Measurements from ENCODE around the gene MPZ.

DNA sequence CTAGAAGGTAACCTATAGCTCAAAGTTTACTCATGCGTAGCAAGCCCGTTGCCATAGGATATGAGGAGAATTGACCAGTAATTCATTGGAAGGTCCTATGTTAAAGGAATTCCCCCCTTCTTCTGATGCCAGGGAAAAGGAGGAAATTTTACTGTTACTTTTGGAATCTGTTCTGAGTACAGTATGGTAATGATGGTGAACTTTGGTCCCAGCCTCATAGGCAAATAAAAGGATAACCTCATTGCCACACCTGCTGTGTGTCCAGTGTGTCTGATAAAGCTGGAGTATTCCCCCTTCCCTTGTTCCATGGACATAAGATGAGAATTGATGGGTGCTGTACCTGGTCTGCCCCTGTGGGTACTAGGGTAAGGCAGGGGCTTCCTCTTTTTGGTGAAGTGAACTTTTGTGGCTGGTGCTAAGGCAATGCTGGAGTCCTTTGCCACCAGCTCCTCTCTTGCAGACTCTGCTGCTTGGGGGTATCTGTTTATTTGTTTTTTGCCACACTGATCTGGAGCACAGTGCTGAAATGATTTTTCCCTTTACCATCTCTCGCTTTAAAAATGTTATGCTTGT, 22.2 kb downstream of the MPZ start:
- TF ChIP-seq POLR2A (conservative IDR thresholded peaks at IDR 0.05) (no peak), PML (IDR thresholded peaks at IDR 0.05; ENCODE audit: low read length) (no peak), SIN3A (IDR thresholded peaks at IDR 0.05; ENCODE audit: borderline replicate concordance in 2 of 2, control insufficient read depth in 1 of 2, low read depth in 2 of 2, low read length in 2 of 2) (no peak), ZNF263 (CRISPR knock-in tag; IDR thresholded peaks at IDR 0.05; ENCODE audit: borderline replicate concordance) (no peak), ZNF232 (CRISPR knock-in tag; IDR thresholded peaks at IDR 0.05) (no peak), PCBP2 (IDR thresholded peaks at IDR 0.05; ENCODE audit: low read depth, low read length, poor library complexity, severe bottlenecking) (no peak), TGIF2 (CRISPR knock-in tag; IDR thresholded peaks at IDR 0.05) (no peak), PHF20 (IDR thresholded peaks at IDR 0.05; ENCODE audit: partially characterized antibody) (no peak)
- TF ChIP-seq, protein P1, sequence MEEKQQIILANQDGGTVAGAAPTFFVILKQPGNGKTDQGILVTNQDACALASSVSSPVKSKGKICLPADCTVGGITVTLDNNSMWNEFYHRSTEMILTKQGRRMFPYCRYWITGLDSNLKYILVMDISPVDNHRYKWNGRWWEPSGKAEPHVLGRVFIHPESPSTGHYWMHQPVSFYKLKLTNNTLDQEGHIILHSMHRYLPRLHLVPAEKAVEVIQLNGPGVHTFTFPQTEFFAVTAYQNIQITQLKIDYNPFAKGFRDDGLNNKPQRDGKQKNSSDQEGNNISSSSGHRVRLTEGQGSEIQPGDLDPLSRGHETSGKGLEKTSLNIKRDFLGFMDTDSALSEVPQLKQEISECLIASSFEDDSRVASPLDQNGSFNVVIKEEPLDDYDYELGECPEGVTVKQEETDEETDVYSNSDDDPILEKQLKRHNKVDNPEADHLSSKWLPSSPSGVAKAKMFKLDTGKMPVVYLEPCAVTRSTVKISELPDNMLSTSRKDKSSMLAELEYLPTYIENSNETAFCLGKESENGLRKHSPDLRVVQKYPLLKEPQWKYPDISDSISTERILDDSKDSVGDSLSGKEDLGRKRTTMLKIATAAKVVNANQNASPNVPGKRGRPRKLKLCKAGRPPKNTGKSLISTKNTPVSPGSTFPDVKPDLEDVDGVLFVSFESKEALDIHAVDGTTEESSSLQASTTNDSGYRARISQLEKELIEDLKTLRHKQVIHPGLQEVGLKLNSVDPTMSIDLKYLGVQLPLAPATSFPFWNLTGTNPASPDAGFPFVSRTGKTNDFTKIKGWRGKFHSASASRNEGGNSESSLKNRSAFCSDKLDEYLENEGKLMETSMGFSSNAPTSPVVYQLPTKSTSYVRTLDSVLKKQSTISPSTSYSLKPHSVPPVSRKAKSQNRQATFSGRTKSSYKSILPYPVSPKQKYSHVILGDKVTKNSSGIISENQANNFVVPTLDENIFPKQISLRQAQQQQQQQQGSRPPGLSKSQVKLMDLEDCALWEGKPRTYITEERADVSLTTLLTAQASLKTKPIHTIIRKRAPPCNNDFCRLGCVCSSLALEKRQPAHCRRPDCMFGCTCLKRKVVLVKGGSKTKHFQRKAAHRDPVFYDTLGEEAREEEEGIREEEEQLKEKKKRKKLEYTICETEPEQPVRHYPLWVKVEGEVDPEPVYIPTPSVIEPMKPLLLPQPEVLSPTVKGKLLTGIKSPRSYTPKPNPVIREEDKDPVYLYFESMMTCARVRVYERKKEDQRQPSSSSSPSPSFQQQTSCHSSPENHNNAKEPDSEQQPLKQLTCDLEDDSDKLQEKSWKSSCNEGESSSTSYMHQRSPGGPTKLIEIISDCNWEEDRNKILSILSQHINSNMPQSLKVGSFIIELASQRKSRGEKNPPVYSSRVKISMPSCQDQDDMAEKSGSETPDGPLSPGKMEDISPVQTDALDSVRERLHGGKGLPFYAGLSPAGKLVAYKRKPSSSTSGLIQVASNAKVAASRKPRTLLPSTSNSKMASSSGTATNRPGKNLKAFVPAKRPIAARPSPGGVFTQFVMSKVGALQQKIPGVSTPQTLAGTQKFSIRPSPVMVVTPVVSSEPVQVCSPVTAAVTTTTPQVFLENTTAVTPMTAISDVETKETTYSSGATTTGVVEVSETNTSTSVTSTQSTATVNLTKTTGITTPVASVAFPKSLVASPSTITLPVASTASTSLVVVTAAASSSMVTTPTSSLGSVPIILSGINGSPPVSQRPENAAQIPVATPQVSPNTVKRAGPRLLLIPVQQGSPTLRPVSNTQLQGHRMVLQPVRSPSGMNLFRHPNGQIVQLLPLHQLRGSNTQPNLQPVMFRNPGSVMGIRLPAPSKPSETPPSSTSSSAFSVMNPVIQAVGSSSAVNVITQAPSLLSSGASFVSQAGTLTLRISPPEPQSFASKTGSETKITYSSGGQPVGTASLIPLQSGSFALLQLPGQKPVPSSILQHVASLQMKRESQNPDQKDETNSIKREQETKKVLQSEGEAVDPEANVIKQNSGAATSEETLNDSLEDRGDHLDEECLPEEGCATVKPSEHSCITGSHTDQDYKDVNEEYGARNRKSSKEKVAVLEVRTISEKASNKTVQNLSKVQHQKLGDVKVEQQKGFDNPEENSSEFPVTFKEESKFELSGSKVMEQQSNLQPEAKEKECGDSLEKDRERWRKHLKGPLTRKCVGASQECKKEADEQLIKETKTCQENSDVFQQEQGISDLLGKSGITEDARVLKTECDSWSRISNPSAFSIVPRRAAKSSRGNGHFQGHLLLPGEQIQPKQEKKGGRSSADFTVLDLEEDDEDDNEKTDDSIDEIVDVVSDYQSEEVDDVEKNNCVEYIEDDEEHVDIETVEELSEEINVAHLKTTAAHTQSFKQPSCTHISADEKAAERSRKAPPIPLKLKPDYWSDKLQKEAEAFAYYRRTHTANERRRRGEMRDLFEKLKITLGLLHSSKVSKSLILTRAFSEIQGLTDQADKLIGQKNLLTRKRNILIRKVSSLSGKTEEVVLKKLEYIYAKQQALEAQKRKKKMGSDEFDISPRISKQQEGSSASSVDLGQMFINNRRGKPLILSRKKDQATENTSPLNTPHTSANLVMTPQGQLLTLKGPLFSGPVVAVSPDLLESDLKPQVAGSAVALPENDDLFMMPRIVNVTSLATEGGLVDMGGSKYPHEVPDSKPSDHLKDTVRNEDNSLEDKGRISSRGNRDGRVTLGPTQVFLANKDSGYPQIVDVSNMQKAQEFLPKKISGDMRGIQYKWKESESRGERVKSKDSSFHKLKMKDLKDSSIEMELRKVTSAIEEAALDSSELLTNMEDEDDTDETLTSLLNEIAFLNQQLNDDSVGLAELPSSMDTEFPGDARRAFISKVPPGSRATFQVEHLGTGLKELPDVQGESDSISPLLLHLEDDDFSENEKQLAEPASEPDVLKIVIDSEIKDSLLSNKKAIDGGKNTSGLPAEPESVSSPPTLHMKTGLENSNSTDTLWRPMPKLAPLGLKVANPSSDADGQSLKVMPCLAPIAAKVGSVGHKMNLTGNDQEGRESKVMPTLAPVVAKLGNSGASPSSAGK (IDR thresholded peaks at IDR 0.05), result no peak
- TF ChIP-seq, protein P2, sequence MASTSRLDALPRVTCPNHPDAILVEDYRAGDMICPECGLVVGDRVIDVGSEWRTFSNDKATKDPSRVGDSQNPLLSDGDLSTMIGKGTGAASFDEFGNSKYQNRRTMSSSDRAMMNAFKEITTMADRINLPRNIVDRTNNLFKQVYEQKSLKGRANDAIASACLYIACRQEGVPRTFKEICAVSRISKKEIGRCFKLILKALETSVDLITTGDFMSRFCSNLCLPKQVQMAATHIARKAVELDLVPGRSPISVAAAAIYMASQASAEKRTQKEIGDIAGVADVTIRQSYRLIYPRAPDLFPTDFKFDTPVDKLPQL (IDR thresholded peaks at IDR 0.05; ENCODE audit: extremely low read depth, insufficient read length), result no peak
- TF ChIP-seq, protein P3, sequence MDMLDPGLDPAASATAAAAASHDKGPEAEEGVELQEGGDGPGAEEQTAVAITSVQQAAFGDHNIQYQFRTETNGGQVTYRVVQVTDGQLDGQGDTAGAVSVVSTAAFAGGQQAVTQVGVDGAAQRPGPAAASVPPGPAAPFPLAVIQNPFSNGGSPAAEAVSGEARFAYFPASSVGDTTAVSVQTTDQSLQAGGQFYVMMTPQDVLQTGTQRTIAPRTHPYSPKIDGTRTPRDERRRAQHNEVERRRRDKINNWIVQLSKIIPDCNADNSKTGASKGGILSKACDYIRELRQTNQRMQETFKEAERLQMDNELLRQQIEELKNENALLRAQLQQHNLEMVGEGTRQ (CRISPR knock-in tag; IDR thresholded peaks at IDR 0.05), result no peak
- TF ChIP-seq, protein P4, sequence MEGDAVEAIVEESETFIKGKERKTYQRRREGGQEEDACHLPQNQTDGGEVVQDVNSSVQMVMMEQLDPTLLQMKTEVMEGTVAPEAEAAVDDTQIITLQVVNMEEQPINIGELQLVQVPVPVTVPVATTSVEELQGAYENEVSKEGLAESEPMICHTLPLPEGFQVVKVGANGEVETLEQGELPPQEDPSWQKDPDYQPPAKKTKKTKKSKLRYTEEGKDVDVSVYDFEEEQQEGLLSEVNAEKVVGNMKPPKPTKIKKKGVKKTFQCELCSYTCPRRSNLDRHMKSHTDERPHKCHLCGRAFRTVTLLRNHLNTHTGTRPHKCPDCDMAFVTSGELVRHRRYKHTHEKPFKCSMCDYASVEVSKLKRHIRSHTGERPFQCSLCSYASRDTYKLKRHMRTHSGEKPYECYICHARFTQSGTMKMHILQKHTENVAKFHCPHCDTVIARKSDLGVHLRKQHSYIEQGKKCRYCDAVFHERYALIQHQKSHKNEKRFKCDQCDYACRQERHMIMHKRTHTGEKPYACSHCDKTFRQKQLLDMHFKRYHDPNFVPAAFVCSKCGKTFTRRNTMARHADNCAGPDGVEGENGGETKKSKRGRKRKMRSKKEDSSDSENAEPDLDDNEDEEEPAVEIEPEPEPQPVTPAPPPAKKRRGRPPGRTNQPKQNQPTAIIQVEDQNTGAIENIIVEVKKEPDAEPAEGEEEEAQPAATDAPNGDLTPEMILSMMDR (IDR thresholded peaks at IDR 0.05 in 2 of 3, conservative IDR thresholded peaks at IDR 0.05 in 1 of 3; ENCODE audit: insufficient read depth in 2 of 3, low read depth in 1 of 3, low read length in 3 of 3), result no peak
